Kidney glomerular epithelial cell (primary cell): ENCODE measurements around the gene KLHDC7B.

ENCODE experiments used
- DNase-seq: peaks from one replicate; lab custom pipeline; 2025; lab: John Stamatoyannopoulos, UW

KLHDC7B gene

GRCh38 chr22:50548040-50548920 is 2.6 kb downstream of the KLHDC7B start:
- no peak for DNase-seq

- DNase-seq = no peak
Observed at GRCh38 chr22:50548921-50549790, 3.5 kb downstream of the KLHDC7B start.

GRCh38 chr22:50550395-50550794 is 4.7 kb downstream of the KLHDC7B start:
- no peak for DNase-seq

- DNase-seq = no peak
Observed at GRCh38 chr22:50551160-50551752, 5.6 kb downstream of the KLHDC7B start.

GRCh38 chr22:50553310-50553709 is 7.6 kb downstream of the KLHDC7B start:
- no peak for DNase-seq

GRCh38 chr22:50556703-50557102 is 11.0 kb downstream of the KLHDC7B start:
- DNase-seq = no peak

GRCh38 chr22:50560034-50560433 is 14.3 kb downstream of the KLHDC7B start:
- DNase-seq = no peak

GRCh38 chr22:50561401-50562358 is 16.0 kb downstream of the KLHDC7B start:
- no peak for DNase-seq

- DNase-seq = peak; percentile 88
Observed at GRCh38 chr22:50562523-50563412, 17.1 kb downstream of the KLHDC7B start, which contains the start of gene SYCE3. TSS of gene SYCE3 (minus strand) at chr22:50562919. CDS start at chr22:50556405, 6,514 bp downstream.

- DNase-seq = no peak
Observed at GRCh38 chr22:50563413-50564160, 17.9 kb downstream of the KLHDC7B start.

GRCh38 chr22:50564289-50564688 is 18.6 kb downstream of the KLHDC7B start:
- no peak for DNase-seq

- no peak for DNase-seq
Observed at GRCh38 chr22:50567721-50568252, 22.1 kb downstream of the KLHDC7B start.

GRCh38 chr22:50568626-50569025 is 22.9 kb downstream of the KLHDC7B start:
- no peak for DNase-seq

- DNase-seq = no peak
Observed at GRCh38 chr22:50569041-50569459, 23.4 kb downstream of the KLHDC7B start.

GRCh38 chr22:50569896-50570535 is 24.3 kb downstream of the KLHDC7B start:
- no peak for DNase-seq

GRCh38 chr22:50570861-50571260 is 25.2 kb downstream of the KLHDC7B start:
- DNase-seq = no peak

- no peak for DNase-seq
Observed at GRCh38 chr22:50571264-50572175, 25.8 kb downstream of the KLHDC7B start.

- no peak for DNase-seq
Observed at GRCh38 chr22:50572965-50573364, 27.3 kb downstream of the KLHDC7B start.
